ENCODE measurements around the gene MRLN.
"Not testable (repeated sequence)": the region's sequence is repeated elsewhere in the genome, so short reads cannot be mapped to it uniquely, and the experiment has no call there.

The MRLN gene

GRCh38 chr10:59745163-59745650 lies 8.0 kb downstream of the MRLN start:
- DNase-seq (ENCODE audit: low read depth in 2 of 2), result no peak

DNA sequence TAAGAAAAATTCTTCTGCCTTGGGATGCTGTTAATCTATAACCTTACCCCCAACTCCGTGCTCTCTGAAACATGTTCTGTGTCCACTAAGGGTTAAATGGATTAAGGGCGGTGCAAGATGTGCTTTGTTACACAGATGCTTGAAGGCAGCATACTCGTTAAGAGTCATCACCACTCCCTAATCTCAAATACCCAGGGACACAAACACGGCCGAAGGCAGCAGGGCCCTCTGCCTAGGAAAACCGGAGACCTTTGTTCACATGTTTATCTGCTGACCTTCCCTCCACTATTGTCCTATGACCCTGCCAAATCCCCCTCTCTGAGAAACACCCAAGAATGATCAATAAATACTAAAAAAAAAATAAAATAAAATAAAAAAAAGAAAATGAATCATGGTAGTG lies 8.5 kb downstream of the MRLN start:
- not testable (repeated sequence) for DNase-seq (ENCODE audit: low read depth in 2 of 2)

DNA sequence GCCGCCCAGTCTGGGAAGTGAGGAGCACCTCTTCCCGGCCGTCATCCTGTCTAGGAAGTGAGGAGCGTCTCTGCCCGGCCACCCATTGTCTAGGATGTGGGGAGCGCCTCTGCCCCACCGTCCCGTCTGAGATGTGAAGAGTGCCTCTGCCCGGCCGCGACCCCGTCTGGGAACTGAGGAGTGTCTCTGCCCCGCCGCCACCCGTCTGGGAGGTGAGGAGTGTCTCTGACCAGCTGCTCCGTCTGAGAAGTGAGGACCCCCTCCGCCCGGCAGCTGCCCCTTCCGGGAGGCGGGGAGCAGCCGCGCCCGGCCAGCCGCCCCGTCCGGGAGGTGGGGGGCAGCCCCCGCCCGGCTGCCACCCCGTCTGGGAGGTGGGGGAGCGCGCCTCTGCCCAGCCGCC lies 9.1 kb downstream of the MRLN start:
- DNase-seq (ENCODE audit: low read depth in 2 of 2), result not testable (repeated sequence)

- DNase-seq (ENCODE audit: low read depth in 2 of 2), result no peak
These were observed 11.7 kb downstream of the MRLN start for GRCh38 chr10:59741583-59741982.

- DNase-seq (ENCODE audit: low read depth in 2 of 2), result no peak
These were observed 12.2 kb downstream of the MRLN start for GRCh38 chr10:59741048-59741447.

GRCh38 chr10:59736749-59737148 lies 16.5 kb downstream of the MRLN start:
- DNase-seq (ENCODE audit: low read depth in 2 of 2), result no peak

- no peak for DNase-seq (ENCODE audit: low read depth in 2 of 2)
These were observed 18.0 kb downstream of the MRLN start for GRCh38 chr10:59735296-59735695.

GRCh38 chr10:59734014-59734462 lies 19.2 kb downstream of the MRLN start:
- DNase-seq (ENCODE audit: low read depth in 2 of 2), result no peak

GRCh38 chr10:59733321-59734013 lies 19.8 kb downstream of the MRLN start:
- DNase-seq (ENCODE audit: low read depth in 2 of 2), result not testable (repeated sequence)

GRCh38 chr10:59732849-59733248 lies 20.4 kb downstream of the MRLN start:
- not testable (repeated sequence) for DNase-seq (ENCODE audit: low read depth in 2 of 2)

- not testable (repeated sequence) for DNase-seq (ENCODE audit: low read depth in 2 of 2)
These were observed 24.1 kb downstream of the MRLN start for GRCh38 chr10:59729167-59729566.

GRCh38 chr10:59724098-59724938 lies 28.9 kb downstream of the MRLN start:
- no peak for DNase-seq (ENCODE audit: low read depth in 2 of 2)

DNA sequence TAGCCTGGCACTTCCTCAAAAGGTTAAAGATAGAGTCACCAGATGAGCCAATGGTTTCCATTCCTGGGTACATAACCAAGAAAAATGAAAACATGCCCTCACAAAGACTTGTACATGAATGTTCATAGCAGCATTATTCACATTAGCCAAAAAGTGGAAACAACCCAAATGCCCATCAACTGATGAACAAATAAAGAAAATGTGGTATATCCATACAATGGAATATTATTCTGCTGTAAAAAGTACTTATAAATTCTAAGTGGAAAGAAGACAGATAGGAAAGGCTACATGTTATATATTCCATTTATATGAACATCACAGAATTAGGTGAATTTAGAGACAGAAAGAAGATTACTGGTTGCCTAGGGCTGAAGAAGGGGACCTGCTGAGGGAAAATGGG lies 32.9 kb downstream of the MRLN start:
- no peak for DNase-seq (ENCODE audit: low read depth in 2 of 2)

- DNase-seq (ENCODE audit: low read depth in 2 of 2), result no peak
These were observed 33.9 kb downstream of the MRLN start for GRCh38 chr10:59719374-59719773.

- DNase-seq (ENCODE audit: low read depth in 2 of 2), result no peak
These were observed 35.0 kb downstream of the MRLN start for GRCh38 chr10:59718257-59718656.

- DNase-seq (ENCODE audit: low read depth in 2 of 2), result no peak
These were observed 39.9 kb downstream of the MRLN start for GRCh38 chr10:59713196-59713821.

DNA sequence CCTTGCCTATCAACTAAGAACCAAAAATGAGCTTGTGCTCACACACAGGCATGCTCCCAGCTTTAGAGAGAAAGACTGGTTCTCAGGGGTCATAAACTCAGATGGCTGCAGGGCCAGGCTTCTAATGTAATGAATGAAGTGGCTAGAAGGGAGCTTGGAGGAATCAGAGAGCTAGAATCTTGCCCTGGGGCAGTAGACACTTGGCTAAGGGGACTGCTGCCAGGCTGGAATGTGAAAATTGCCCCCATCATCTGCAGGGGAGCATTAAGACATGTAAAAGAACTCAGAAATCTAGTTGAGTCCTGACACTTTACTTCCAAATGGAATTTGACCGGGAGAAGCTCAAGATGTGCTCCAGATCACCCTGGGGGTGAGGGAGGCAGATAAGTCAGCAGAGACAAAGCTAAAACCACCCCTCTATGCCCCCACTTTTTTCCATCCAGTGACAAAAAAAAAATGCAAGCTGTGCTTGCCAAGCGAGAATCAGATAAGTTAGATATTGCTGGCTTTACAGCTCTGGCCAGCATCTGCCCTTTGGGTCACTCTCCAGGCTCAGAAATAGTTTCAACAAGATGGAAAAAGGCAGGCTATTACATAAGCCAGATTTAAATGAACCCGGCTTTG lies 41.3 kb downstream of the MRLN start:
- DNase-seq (ENCODE audit: low read depth in 2 of 2), result no peak

DNA sequence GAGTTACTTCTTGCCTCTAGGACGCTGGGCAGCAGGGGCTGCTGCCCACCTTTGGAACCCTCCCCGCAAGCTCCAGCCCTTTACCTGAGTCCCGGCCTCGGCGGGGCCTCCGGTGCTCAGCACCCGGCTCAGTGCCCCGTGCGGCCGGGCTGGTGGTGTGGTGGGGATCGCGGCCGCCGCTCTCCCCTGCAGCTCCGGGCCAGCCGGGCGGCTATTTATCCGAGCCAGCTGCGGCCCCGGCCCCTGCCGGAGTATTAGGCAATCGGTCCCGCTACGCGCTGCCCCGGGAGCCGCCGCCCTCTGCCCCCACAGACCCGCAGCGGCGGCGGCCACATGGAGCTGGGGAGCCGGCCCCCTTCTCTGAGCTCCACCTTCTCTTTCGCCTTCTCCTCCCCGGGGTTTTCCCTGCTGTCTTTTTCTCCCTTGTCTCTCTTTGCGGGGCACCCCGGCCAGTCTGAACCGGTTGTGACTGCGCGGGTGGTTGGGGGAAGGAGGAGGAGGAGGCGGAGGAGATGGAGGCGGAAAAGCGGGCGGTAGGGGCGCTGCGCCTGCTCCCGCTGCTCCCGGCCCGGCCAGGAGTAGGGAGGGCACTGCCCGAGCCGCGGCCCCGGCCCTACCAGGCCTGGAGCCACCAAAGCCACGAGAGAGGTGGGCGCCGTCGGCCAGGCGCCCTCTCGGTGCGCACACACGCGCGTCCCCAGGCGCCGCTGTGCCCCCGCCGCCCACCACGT lies 43.7 kb downstream of the MRLN start, which contains the start of gene SLC16A9:
SLC16A9 (minus strand) TSS at position 456 of the 731 bp plus-strand sequence. CDS start 25,559 bp downstream, outside the sequence.
- no peak for DNase-seq (ENCODE audit: low read depth in 2 of 2)

DNA sequence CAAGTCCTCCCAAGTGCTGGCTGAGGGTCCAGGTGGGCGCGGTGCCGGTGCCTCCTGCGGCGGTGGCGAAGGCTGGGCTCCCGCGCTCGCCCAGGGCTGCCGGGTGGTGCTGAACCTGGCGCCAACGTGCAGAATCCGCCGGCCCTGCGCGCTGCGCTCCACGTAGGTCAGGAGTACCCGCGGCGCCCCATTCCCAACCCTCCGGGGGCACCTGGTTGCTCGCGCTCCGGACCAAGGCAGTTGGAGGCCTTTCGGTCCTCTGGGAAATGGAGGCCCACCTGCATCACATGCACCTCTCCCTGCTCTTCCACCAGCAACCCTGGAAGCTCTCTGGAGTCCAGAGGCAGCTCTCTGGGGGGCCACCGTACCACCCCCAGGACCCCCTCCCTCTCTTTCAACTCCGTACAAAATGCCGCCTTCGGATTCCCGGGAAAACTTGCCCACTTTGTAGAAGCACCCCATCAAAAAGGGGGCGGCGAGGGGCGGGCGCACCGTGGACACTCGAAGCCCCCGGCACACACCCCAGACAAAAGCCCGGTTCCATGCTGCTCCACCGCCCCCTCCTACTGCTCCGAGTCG lies 44.4 kb downstream of the MRLN start:
- DNase-seq (ENCODE audit: low read depth in 2 of 2), result no peak

Data from stimulated activated CD8-positive, alpha-beta memory T cell treated with anti-CD3 and anti-CD28 coated beads, Interleukin-7, amount 100 ng/mL, for 1 hour (primary cell).